Cerebellar cortex (tissue), 1 donor: Measurements from ENCODE around the gene THEM5.

Experiments
- DNase-seq: peaks from one replicate; pipeline ENCODE4 v3.0.0-alpha.2; 2015; ENCODE audit warnings: low spot score

Gene THEM5

DNA sequence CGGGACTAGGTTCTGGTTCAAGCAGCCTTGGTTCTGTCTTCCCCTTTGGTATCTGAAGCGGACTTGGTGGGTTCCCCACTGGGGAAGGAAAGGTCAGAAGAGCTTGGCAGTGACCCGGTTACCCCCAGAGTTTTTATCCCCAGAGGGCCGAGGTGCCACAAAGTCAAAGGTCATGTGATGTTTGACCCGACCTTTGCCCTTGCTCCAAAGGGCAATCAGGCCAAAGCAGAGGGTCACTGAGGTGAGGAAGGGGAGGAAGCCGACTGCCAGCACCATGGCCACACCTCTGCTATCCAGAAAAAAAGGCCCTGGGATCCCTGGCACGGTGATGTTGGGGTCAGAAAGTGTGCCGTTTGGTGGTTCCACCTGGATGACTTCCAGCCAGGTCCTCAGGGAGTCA, 52.7 kb downstream of the THEM5 start:
- no peak for DNase-seq

DNA sequence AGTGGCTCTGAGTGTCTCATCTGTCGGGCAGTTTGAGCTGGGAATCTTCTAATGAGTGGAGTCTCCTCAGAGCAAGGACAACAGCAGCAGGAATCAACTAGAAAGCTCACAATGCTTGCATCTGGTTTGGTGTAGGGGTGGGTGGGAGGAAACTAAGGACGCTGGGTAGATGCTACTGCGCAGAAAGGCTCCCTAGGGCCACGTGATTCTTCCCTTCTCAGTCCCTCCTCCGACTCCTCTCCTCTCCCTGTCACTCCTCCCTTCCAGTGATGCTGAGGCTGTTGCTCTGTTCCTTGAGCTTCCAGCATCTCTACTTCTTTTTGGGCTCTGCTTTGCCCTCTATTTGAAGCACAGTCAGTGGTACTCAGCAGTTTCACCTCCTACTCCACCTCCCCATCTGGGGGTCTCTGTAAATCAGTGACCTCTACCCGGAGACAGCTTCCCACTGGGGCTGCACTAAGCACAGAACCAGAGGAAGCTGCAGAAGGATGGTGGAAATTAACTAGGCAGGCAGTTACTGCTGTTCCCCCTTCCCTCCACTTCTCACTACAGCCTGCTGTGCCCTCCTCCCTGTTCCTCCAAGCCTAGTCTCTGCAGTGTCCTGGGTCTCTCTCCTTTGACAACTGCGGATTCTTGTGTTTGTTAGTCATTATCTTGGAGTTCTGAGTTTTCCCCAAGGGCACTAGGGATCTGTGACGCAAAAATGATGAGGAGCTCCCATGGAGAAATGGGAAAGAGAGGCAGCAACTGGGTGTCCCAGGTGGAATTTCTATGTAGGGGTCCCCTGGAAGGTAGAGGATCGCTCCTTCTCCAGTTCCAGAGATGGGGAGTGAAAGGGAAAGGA, 54.1 kb downstream of the THEM5 start:
- no peak for DNase-seq

DNA sequence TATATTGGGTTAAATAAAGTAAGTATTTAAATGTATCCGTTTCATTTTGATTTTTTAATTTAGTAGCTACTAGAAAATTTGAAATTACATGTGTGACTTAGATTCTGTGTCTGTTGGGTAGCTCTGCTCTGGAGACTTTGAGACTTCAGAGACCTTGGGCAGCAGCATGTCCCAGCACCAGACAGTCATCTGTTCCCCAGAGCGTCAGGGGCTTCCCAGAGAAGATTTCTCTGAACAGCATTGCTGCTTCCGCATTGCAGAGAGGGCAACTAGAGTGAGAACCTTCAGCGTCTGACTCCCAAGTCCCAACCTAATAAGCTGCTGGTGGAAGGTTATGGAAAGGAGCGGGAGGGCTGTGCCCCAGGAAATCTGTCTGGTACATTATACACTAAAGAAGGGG, 54.9 kb downstream of the THEM5 start:
- DNase-seq: no peak
